ENCODE data around the gene FBXO4. TPM values are rescaled to one million over a fixed set of nuclear protein-coding genes. Genes with fewer than 3 reads are reported as not detected.

FBXO4 gene
- total and polyA plus RNA-seq, 2 of the 8 experiments (the other 6 are each of a cell fraction or from before 2014, with no cell fraction given), result 0.60 to 0.88 TPM

GRCh38 chr5:41968153-41968723, 43.2 kb downstream of the FBXO4 start:
- Histone ChIP-seq H3K79me1 (ENCODE audit: low read depth, low read length) (no peaks in the 10 kb centered on the region), H2BK5ac (ENCODE audit: low read depth, low read length) (no peak overlapping the region), H3K18ac (ENCODE audit: extremely low read depth, low read length) (no peak overlapping the region), H3K14ac (ENCODE audit: insufficient read length) (no peak overlapping the region), H3K56ac (replicated peaks; ENCODE audit: insufficient read length, low read depth, low read length) (no peak overlapping the region), H4K8ac (ENCODE audit: extremely low read depth, insufficient read depth, low read length) (no peak overlapping the region), H2BK120ac (replicated peaks; ENCODE audit: low read depth, low read length) (no peak overlapping the region), H3K4ac (replicated peaks; ENCODE audit: insufficient read length, low read depth, low read length) (no peak overlapping the region), H3K79me2 (ENCODE audit: control insufficient read depth in 1 of 2, insufficient read depth in 2 of 2, low read length in 2 of 2) (no peaks in the 10 kb centered on the region), H4K5ac (ENCODE audit: insufficient read length, low read depth, low read length) (no peak overlapping the region), H3K9me3 (ENCODE audit: insufficient read depth in 2 of 2, low read depth in 1 of 2, low read length in 1 of 2) (peaks cover 2 to 4% of the 10 kb centered on the region in 2 experiments; a peak in 1 of 4 replicates), H3K27me3 (replicated peaks in 1 of 4; ENCODE audit: control insufficient read depth in 3 of 4, extremely low read depth in 1 of 4, insufficient read depth in 3 of 4, low read length in 3 of 4) (no peaks in the 10 kb centered on the region), H3K4me2 (ENCODE audit: insufficient read depth in 1 of 2, low read depth in 2 of 2, low read length in 2 of 2) (no peak overlapping the region), H3K27ac (ENCODE audit: low read depth, low read length) (no peak overlapping the region), H2BK12ac (ENCODE audit: low read depth, low read length) (no peak overlapping the region), H2BK20ac (ENCODE audit: low read length) (no peak overlapping the region), H3K23me2 (ENCODE audit: low read depth, low read length) (no peaks in the 10 kb centered on the region), H3K4me1 (replicated peaks in 1 of 4; ENCODE audit: control insufficient read depth in 3 of 4, insufficient read depth in 4 of 4, low read length in 3 of 4) (no peaks in the 10 kb centered on the region), H4K91ac (replicated peaks; ENCODE audit: insufficient read length, low read length) (no peak overlapping the region), H3K23ac (ENCODE audit: insufficient read length) (no peak overlapping the region), H3K9ac (replicated peaks in 1 of 4; ENCODE audit: extremely low read depth in 1 of 4, low read depth in 3 of 4, low read length in 3 of 4) (no peak overlapping the region), H2AK5ac (ENCODE audit: low read depth, low read length) (no peak overlapping the region), H3K36me3 (ENCODE audit: control insufficient read depth in 2 of 4, insufficient read depth in 4 of 4, low read length in 3 of 4) (no peaks in the 10 kb centered on the region), H4K20me1 (replicated peaks in 1 of 2; ENCODE audit: control insufficient read depth in 1 of 2, insufficient read depth in 2 of 2, low read length in 2 of 2) (no peaks in the 10 kb centered on the region), H2BK15ac (ENCODE audit: low read length) (no peak overlapping the region), H2AFZ (ENCODE audit: low read length) (no peak overlapping the region), H3K4me3 (ENCODE audit: extremely low read depth in 1 of 4, insufficient read depth in 2 of 4, low read depth in 3 of 4, low read length in 4 of 4) (no peak overlapping the region)
- ChIA-PET CTCF (ENCODE audit: partially characterized antibody) (interaction anchor here (1.0 to 1.6 kb wide), 3 partner anchors 21 to 89 kb away, joined by 3 to 4 read pairs (median 4); no protein-coding TSS in a partner anchor), POLR2A (ENCODE audit: partially characterized antibody) (no interaction called here)
- no peak for FAIRE-seq
- 91 to 100% methylated on average over 1 to 17 of the region's 22 CpGs for WGBS, 2 experiments (ENCODE audit: extremely low coverage in 1 of 2, insufficient coverage in 1 of 2, insufficient read length in 1 of 2, insufficient replicate concordance in 2 of 2, low coverage in 1 of 2, low lambda C conversion rate in 2 of 2, missing lambda C conversion rate in 1 of 2)
- no peak for DNase-seq (ENCODE audit: low read depth in 1 of 2, low spot score in 2 of 2)
- no peak for TF ChIP-seq RAD21 (IDR thresholded peaks at IDR 0.05 in 1 of 2, conservative IDR thresholded peaks at IDR 0.05 in 1 of 2; ENCODE audit: low read depth in 2 of 2, low read length in 2 of 2)
- TF ChIP-seq EP300 (IDR thresholded peaks at IDR 0.05; ENCODE audit: borderline replicate concordance in 1 of 2, low read depth in 2 of 2, low read length in 2 of 2), result no peak
- TF ChIP-seq JUN (IDR thresholded peaks at IDR 0.05; ENCODE audit: low read depth, low read length), result no peak
- TF ChIP-seq JUND (IDR thresholded peaks at IDR 0.05; ENCODE audit: low read length), result no peak
- TF ChIP-seq FOSL1 (IDR thresholded peaks at IDR 0.05; ENCODE audit: insufficient read depth, low read depth, low read length), result no peak
- TF ChIP-seq USF2 (IDR thresholded peaks at IDR 0.05; ENCODE audit: low read length), result no peak
- TF ChIP-seq TEAD4 (IDR thresholded peaks at IDR 0.05; ENCODE audit: low read depth, low read length), result no peak
- no peak for TF ChIP-seq BRCA1 (IDR thresholded peaks at IDR 0.05; ENCODE audit: low read depth, low read length)
- TF ChIP-seq POLR2A (IDR thresholded peaks at IDR 0.05; ENCODE audit: control extremely low read depth in 1 of 2, low read depth in 2 of 2, low read length in 2 of 2), result no peak

Data from H1 (cell line).